WI38 (cell line): Measurements from ENCODE around the gene OR2M2.

Experiments used
- H3K4me3 ChIP-seq: 2 replicates; pipeline ENCODE4 v1.5.1; 2011; ENCODE audit warnings: low read depth, mild to moderate bottlenecking, control low read depth, low read length
- TF ChIP-seq, protein P1 (sequence below): IDR thresholded peaks from 2 replicates; pipeline ENCODE4 v1.5.1; 2012; ENCODE audit warnings: low read depth, mild to moderate bottlenecking, control low read depth, low read length

Gene OR2M2, protein sequence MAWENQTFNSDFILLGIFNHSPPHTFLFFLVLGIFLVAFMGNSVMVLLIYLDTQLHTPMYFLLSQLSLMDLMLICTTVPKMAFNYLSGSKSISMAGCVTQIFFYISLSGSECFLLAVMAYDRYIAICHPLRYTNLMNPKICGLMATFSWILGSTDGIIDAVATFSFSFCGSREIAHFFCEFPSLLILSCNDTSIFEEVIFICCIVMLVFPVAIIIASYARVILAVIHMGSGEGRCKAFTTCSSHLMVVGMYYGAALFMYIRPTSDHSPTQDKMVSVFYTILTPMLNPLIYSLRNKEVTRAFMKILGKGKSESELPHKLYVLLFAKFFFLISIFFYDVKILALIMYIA

DNA sequence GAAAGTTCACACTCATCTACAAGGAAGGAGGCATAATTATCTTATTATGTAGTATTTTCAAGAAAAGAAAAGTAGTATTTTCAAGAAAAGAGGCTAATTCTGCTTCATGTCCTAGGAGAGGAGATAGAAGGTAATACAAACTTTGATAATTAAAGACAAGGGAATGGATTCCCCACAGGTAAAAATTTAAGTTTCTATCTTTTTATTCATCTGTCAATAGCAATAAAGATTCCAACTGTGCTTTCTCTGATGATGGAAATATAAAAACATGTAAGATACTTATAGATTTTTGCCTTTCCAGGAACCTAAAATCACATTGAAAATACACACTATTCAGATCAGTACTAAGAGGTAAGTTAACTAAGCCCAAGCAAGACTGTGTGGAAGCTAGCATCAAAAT is at the start of gene OR2M2:
Gene OR2M2, plus strand, starts transcription at position 301 of the 400 bp plus-strand sequence. CDS start 5,165 bp downstream, outside the sequence.
- TF ChIP-seq, protein P1, sequence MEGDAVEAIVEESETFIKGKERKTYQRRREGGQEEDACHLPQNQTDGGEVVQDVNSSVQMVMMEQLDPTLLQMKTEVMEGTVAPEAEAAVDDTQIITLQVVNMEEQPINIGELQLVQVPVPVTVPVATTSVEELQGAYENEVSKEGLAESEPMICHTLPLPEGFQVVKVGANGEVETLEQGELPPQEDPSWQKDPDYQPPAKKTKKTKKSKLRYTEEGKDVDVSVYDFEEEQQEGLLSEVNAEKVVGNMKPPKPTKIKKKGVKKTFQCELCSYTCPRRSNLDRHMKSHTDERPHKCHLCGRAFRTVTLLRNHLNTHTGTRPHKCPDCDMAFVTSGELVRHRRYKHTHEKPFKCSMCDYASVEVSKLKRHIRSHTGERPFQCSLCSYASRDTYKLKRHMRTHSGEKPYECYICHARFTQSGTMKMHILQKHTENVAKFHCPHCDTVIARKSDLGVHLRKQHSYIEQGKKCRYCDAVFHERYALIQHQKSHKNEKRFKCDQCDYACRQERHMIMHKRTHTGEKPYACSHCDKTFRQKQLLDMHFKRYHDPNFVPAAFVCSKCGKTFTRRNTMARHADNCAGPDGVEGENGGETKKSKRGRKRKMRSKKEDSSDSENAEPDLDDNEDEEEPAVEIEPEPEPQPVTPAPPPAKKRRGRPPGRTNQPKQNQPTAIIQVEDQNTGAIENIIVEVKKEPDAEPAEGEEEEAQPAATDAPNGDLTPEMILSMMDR, result no peak
- H3K4me3 ChIP-seq, result no peak within 1 kb of the TSS

DNA sequence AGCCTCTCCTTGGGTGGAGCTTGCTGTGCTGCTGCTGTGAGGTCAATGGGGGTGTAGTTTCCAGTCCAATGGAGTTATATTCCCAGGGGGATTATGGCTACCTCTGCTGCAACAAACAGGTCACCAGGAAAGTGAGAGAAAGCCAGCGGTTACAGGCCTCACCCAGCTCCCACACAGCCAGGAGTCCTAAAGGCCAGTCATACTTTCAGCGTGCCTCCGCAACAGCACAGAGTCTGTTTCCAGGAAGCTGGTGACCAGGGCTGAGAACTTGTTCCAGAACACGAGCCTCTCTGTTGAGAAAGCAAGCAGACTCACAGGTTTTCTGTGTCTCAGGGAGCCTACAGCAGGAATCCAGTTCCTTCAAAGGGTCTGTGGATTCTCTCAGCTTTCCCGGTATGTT is 47.0 kb upstream of the OR2M2 start:
- TF ChIP-seq, protein P1, result no peak
- no peak overlapping the region for H3K4me3 ChIP-seq

DNA sequence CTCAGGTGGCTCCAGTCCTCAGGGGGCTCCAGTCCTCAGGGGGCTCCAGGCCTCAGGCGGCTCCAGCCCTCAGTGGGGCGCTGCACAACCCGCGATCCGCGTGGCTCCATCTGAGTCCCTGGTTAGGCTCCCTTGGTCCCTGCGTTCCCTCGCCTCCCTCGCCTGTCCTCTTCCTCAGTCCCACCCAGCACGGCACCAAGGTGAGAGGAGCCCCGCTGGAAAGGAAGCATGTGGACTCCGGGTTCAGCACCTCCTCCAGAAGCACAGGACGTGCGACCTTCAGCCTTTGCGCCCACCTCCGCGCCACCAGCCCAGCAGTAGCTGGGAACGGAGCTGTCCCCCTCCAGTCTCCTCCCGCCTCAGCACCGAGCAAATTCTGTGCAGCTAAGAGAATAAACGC is 37.8 kb upstream of the OR2M2 start:
- TF ChIP-seq, protein P1, result no peak
- H3K4me3 ChIP-seq, result no peak overlapping the region

- TF ChIP-seq, protein P1, result no peak
- H3K4me3 ChIP-seq, result no peak overlapping the region
Observed at GRCh38 chr1:248140846-248141245, 33.8 kb upstream of the OR2M2 start.

DNA sequence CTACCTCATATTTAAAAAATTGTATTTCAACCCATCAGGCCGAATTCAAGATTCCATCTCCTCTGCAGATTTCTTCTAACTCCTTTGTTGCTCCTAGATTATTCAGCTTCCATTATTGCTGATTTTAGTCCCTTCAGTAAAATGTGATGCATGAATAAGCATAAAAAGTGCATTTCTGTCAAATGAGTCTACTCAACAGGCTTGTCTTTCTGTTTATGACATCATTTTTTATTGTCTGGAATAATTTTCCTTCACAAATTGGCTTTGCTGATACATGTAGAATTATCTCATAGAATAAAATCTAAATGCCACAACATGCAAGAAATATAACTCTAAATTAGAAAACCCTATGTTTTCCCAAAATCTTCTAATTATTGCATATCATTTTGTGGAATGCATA is 31.3 kb upstream of the OR2M2 start:
- TF ChIP-seq, protein P1, result no peak
- H3K4me3 ChIP-seq, result no peak overlapping the region

DNA sequence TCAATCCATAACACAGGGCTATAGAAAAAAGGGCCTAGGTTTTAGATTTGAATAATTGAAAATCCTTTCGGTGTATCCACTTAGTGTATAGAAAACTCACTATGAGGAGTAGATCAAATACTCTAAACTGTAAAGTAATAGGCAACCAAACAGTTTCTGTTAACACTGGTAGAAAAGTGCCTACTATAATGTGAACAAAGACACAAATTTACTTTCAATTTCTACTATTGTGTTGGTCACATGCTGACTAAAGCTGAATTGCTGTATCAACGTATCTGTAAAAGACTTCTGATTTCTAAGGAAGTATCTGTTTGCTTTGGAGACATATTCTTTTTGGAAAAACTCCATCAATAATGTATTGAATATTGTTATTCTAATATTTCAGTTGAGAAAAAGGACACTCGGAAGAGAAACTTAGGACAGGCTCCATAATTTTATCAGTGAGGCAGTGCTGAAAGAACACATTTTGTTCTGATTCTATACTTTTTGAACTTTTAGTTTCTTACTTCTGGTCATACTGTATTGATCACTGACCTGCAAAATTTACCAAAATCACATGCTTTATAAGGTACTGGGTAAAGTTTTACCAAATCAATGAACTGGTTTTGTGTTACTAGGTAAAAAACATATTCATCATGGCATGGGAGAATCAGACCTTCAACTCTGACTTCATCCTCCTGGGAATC is 30.0 kb upstream of the OR2M2 start, which contains the start of gene OR2M5:
Gene OR2M5, plus strand, starts transcription at position 636 of the 686 bp plus-strand sequence. Its CDS starts 0 bp downstream, at position 636.
- no peak within 1 kb of the TSS for H3K4me3 ChIP-seq
- TF ChIP-seq, protein P1, result no peak
